ENCODE results near the gene C1RL.

The C1RL gene

DNA sequence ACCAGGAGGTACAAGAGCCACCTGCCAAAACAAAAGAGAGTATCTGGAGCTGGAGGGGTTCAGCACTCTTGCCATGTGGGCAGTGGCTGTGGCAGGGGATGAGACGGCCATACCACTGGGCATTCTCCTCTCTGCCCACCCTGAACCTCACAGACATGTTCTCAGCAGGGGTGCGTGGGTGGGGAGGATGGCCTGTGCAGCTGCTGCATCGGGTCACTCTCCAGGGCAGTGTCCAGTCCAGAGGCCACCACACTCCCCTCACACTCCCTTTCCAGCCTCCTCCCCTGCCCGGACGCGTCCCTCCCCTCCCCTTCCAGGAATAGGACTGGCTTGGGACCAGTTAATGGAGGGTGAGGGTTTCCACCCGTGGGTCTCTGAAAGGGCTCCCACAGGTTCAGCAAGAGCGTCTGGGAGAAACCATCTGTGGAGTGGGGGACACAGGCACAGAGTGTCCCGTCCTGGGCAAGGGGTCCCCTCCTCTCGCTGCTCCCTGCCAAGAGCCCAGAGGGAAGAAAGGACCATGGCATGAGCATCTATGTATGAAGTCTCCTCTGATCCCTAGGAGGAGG, 17.3 kb downstream of the C1RL start:
- DNase-seq (ENCODE audit: low read depth), result no peak

DNA sequence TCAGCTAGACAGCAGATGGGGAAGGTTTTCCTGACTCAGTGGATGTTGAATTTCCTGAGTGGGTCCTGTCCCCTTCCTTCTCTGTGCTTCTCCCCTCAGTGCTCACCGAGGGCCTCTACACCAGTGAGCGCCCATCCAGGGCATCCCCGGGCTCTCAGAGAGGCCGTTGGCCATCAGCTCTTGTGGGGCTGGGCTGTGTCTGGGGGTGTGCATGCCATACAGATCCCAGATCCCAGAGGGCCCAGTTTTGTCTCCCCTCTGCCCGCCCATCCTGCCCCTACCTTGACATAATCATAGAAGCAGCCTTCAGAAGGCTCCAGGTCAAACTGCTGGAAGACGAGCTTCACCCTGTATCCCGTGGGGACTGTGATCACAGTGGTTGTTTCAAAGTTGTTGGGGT, 17.8 kb downstream of the C1RL start:
- DNase-seq (ENCODE audit: low read depth), result no peak

DNA sequence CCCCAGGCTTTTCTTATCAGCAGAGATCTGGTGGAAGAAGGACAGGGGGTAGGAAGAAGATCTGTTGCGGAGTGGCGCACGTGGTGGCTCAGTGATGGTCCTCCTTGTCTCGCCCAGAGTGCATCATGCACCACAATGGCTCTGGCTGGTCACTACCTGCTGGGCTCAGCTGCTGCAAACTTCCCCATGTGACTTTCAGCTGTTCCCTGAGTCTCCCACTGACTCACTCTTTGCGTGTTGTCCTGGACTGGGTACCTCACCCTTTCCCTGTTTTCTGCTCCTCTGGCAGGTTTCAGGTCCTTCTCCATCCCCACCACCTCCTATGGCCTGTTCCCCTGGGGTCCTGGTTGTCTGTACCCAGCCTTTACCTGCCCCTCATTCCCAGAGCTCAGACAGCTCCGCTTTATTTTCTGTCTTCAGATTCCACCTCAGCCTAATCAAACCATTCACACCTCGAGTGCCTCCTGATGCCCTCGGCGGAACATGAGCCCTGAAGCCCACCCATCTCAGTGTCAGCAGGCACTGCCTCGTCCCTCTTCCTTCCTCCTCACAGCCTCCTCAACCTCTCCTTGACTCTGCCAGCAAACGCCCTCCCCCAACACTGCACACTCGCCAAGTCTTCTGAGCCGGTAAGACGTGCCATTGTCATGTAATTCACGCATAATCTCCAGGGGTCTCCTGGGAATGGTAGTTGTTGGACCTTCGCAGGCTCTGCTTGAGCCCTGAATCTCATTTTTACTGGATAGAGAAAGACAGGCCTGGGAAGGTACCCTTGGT, 18.6 kb downstream of the C1RL start:
- no peak for DNase-seq (ENCODE audit: low read depth)

DNA sequence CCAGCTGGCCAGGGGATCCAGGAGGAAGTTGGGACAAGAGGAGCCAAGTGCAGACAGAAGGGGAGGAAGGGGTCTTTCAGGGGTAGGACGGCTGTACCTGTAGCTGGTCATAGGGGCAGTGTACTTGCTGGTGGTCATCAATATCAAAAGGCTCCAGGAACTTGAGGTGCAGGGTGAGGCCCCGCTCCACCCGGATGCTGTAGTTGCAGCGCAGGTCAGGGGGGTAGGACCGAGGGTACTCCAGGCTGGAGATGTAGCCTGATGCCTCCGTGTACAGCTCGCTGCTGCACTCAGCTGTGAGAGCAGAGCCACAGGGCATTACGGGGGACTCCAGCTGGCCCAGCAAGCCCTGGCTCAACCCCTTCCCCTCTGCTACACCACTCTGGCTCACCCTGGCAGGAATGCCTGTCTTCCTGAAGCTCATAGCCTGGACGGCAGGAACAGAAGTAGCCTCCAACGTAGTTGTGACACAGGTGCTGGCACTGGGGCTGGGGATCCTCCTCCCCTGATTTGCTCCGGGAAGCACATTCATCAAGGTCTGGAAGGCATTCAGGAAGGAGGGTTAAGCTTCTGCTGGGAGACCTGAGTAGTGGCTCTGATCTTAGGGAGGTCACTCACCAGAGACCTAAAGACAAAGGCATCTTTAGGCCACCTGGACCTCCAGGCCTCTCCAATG, 19.7 kb downstream of the C1RL start:
- no peak for DNase-seq (ENCODE audit: low read depth)

DNA sequence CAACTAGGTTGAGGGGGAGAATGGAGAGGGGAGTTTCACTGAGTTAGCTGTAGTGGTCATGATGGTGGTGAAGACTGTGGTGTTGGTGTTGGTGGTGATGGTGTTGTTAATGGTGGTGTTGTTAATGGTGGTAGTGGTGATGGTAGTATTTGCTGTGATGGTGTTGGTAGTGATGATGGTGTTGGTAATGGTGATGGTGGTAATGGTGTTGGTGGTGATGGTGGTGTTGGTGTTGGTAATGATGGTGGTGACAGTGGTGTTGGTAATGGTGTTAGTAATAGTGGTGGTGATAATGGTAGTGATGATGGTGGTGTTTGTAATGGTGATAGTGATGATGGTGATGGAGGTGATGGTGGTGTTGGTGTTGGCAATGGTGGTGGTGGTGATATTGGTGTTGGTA, 25.9 kb downstream of the C1RL start:
- DNase-seq (ENCODE audit: low read depth), result no peak

DNA sequence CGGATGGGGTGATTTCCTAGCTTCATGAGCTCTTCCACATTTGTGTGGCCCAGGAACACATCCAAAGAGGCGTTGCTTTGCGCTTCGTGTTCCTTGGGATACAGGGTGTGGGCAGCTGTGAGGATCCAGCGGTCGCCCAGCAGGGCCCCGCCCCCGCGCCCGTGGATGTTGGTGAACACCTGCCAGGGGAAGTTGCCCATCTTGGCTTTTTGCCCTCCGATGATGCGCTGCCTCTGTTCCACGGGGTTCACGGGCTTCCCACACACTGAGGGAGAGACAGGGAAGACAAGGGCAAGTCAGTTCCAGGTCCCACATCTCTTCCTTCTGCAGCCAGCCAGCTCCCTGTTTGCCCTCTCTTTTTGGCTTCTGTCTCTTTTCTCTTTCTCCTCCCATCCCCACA, 28.0 kb downstream of the C1RL start:
- no peak for DNase-seq (ENCODE audit: low read depth)

DNA sequence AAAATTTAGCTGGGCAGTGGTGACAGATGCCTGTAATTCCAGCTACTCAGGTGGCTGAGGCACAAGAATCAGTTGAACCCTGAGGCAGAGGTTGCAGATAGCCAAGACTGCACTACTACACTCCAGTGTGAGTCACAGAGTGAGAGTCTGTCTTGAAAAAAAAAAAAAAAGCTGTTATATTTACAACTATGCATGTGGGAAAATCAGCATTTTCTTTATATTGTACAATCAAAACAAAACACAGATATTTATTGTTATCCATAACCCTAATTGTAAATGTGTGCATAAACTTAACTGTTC, 29.2 kb downstream of the C1RL start:
- no peak for DNase-seq (ENCODE audit: low read depth)

DNA sequence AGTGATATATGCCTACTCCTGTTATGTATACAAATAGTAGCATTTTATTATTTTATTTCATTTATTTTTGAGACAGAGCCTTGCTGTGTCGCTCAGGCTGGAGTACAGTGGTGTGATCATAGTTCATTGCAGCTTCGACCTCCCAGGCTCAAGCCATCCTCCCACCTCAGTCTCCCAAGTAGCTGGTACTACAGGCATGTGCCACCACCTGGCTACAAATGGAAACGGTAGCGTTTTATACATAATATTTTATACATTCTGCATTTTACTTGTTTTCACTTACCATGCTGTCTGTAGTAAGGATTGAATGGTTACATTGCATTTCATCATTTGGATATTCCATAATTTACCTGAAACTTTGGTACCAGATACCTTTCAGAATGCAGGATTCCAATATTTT, 30.9 kb downstream of the C1RL start:
- no peak for DNase-seq (ENCODE audit: low read depth)

DNA sequence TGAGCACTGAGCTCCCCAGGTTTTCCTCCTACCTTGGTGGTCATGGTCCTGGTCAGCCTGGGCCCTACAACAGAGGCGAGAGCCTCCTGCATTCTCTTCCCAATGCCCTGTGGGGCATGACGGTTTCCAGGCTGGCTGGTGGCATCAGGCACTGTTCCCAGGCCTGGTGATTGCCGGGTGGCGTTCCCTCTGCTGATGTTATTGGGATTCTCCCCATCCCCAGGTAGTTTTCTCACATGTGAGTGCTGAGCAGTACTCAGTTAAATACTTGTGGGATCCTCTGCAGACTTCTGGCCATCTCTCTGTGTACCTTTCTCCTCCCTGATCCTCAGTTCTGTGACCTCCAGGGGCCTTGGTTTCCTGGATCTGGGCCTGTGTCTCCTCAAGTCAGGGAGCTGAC, 32.5 kb downstream of the C1RL start:
- no peak for DNase-seq (ENCODE audit: low read depth)

DNA sequence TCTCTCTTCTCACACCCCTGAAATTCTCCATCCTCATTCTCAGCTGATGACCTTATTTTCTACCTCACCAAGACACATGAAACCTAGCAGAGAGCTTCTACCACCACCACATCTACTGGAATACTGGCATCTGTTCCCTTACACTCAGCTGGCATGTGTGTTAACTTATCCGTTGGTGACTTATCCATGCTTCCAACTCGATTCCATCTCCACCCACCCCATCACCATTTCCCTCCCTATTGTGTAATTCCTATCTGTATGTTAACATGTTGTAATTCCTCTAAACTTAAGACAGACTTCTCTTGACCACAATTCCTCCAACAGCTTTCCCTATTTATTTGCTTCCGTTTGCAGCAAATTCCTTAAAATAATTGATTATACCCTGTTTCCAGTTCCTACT, 33.1 kb downstream of the C1RL start:
- DNase-seq (ENCODE audit: low read depth), result no peak

DNA sequence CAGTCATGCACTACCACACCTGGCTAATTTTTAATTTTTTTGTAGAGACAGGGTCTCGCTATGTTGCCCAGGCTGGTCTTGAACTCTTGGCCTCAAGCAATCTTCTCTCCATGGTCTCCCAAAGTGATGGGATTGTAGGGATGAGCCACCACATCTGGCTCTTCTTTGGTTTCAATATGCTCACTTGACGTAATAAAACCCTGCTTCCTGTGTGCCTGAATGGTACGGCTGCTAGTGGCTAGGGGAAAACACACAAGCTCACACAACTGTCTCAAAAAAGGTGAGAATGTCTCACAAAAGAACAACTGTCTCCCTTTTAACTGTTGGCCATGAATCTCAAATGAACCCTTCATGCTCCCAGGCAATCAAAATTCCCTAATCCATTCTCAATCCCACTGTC, 33.5 kb downstream of the C1RL start:
- DNase-seq (ENCODE audit: low read depth), result no peak

DNA sequence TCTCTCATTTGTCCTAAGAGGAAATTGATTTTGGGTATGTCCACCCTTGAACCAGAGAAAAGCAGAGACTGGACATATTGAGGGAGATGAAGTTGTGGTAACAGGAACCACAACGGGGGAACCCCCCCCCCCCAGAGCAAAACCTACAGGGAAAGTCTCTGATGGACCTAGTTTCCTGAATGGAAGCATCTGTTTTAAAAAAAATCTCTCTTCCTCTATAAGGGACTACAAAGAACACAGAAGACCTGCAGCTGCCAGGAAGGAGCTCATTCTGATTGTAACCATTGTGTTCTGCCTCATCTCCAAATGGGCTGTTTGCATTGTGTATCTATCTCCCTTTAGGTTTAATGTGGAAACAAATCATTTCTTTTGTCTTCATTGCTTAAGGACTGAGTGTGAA, 35.1 kb downstream of the C1RL start:
- no peak for DNase-seq (ENCODE audit: low read depth)

DNA sequence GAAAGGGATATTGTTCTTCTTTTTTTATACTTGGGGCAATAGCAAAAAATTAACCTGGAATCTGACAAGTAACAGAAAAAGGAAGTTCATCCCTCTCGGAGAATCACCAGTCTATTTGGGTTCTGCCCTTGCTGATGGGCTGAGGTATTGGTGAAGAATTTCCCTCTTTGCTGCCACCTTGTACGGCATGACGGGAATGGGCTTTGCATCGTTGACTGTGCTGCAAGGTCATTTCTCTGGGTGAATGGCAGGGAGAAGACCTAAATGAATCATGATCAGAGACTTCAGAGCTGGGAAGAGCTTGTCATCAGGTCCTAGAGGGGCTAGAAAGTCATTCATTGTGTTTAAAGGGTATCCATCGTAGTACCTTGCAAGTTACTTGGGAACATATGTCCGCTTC, 36.5 kb downstream of the C1RL start:
- DNase-seq (ENCODE audit: low read depth), result no peak

DNA sequence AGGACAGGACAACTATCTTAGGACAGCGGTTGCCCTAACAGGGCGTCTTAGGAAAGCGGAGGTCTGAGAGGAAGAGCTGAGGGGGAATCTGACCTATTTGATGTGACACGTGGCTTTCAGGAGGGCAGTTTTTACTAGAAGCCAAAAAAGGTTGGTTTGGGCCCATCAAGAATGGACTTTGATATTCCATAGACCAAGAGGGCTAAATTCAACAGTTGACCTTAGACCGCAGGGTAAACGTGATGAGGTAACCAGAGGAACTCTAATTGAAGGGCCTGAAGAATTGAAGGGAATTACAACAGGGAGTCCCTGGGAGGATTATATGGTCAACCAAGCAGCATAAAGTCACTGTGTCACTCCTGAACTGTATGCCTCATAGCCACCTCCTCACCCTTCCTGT, 37.0 kb downstream of the C1RL start:
- no peak for DNase-seq (ENCODE audit: low read depth)

DNA sequence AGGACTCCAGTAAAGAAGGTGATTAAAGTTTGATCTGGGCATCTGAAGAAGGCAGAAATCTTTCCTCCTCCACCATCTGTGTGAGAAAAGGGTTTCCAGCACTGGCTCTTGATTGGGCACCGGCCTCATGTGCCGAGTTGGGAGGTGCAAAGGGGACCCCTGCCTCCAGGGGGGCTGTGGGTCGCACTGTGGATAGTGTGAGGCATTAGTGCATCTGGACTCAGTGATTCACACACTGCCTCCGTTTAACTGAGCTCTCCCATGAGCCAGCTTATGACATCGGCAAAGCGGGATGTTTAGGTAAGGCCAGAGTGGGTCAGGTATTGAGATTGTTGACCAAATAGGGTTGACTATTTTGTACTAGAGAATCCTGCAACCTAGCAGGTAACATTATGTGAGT, 39.6 kb downstream of the C1RL start:
- no peak for DNase-seq (ENCODE audit: low read depth)

DNA sequence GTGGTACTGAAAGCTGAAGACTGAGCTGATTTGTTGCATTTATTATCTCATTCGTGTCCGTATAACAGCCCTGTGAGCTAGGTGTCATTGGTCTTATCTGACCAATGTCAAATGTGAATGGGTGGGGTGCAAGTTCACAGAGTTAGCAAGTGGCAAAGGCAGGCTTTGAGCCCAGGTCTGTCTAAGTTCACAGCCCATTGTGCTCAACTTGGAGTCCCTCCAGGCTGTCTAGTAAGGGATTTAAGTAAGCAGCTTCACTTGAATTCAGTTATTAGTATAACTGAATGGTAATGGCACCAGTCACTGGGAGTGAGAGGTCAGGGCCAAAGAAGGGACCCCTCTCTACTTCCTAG, 40.0 kb downstream of the C1RL start:
- DNase-seq (ENCODE audit: low read depth), result no peak

DNA sequence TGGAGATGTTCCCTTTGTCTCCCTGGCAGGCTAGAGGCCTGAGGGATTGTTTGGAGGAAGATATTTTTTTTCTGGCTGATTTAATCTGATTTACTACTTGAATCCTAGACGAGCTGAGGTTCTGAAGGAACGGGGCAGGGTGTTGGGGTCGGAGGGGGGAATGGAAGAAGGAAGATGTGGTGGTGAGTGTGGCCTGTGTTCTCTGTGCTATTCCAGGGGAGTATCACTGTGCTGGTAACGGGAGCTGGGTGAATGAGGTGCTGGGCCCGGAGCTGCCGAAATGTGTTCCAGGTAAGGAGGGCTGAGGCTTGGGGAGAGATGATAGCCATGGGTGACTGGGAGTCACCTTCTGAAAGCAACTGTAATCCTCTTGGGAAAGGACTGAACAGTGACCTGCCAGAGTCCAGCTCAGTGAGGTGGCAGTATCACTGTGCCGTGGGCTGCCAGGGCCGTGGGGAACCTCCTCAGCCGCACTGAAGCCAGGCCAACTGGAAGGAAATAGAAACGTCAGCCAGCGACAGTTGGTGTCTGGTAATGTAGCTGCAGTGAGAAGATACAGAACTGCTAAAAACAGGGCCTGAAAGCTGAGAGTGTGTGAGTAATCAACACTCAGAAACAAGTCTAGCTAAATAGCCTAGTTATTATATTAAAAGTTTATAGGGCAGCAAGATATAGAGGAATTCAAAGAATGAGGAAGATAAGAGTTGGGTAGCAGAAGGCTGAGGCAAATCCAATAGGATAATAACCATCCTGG, 40.6 kb downstream of the C1RL start:
- no peak for DNase-seq (ENCODE audit: low read depth)

DNA sequence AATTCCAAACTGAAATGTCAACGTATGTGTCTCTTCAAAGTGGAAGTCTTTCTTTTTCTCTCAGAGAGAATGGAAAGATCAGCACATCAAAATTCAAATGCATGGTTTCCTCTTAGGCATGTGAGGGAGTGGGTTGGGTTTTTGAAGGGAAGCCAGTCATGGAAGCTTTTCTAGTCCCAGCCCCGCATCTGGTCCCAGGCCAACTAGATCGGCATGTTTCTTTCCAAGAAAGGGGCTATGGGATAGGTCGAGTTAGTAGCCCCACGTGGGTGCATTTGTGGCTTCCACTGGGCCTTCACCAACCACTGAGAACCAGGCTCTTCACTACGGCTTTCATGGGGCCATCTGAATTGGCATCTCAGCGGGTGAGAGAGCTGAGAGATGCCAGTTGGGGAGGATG, 41.9 kb downstream of the C1RL start:
- DNase-seq (ENCODE audit: low read depth), result no peak

DNA sequence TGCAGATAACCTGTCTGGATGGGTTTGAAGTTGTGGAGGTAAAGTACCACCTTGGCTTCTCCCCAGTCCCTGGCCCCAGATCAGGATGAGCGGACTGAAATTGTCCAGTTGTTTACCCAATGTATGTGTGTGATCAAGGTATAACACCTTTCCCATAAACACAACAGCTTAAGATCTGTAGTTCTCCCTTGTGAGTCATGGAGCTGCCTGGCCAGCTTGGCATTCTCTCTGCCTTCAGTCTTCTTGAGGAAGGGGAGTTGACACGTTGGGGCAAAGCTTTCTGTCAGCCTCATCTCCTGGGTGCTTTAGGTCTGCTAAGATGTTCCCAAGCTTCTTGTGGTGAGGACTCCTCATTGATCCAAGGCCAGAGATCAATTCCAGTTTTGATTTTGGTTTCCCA, 42.4 kb downstream of the C1RL start:
- no peak for DNase-seq (ENCODE audit: low read depth)

DNA sequence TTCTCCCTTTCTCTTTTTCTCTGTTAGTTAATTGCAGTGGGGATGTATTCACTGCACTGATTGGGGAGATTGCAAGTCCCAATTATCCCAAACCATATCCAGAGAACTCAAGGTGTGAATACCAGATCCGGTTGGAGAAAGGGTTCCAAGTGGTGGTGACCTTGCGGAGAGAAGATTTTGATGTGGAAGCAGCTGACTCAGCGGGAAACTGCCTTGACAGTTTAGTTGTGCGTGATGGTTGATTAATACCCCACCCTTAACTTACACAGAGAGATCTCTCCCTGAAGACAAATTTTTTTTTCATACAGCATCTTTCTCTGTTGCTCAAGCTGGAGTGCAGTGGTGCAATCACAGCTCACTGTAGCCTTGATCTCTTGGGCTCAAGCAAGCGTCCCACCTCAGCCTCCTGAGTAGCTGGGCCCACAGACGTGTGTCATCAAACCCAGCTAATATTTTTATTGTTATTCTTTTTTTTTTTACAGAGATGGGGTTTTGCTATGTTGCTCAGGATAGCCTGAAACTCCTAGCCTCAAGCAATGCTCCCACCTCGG, 43.9 kb downstream of the C1RL start:
- DNase-seq (ENCODE audit: low read depth), result no peak

DNA sequence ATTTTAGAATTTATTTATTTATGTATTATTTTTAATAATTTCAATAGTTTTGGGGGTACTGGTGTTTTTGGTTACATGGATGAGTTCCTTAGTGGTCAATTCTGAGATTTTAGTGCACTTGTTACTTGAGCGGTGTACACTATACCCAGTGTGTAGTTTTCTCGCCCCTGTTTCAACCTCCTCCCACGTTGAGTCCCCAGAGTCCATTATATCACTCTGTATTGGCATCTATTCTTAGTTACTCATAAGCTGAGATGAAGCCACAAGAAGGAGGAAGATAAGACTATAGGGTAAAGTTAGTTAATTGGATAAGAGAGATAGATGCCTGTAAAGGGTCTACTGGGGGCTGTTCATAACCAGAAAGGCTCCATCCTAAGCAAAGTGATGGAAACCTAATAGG, 44.5 kb downstream of the C1RL start:
- DNase-seq (ENCODE audit: low read depth), result no peak

DNA sequence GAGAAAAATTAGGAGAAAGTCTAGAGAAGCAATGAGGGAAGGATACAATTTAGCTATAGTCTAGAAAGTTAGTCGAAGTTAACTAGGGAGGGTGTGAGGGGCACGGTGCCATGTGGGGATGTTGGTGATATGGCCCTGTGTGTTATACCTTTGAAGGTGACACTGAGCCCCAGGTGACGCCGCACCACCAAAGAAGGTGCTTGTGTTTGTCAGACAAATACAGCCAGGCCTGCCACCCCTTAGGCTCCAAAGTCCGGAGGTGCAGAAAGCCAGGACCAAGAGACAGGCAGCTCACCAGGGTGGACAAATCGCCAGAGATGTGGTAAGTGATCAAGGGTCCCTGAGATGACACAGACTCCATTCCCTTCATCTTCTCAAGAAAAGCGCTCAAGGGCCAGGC, 47.4 kb downstream of the C1RL start:
- no peak for DNase-seq (ENCODE audit: low read depth)

DNA sequence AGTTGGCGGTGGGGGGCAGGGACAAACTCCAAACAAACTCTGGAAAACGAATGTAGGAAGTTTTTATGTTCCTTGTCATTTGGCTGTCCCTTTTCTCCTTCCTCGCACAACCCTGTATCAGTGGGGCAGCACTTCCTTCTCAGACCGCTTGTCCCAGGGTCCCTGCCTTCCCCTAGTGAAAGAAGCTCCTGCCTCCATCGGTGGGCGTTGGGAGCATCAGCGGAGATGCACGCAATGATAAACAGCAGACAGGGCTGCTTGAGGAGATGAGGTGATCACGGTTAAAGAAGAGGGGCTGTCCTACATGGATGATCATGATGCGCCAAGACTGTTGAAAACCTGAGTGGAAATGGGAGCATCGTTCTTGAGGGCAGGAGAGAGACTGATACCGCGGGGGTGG, 47.9 kb downstream of the C1RL start:
- no peak for DNase-seq (ENCODE audit: low read depth)
